GM21360 (cell line): ENCODE data around the gene SH2D1B.

Experiments used
- ATAC-seq: cut with Tn5 transposase; IDR thresholded peaks from one replicate; pipeline ENCODE4 v1.9.1; 2021; ENCODE audit warnings: mild to moderate bottlenecking, moderate library complexity; ENCODE audit not compliant: unreplicated experiment

The SH2D1B gene

GRCh38 chr1:162383516-162383915 lies 28.4 kb downstream of the SH2D1B start:
- ATAC-seq, result no peak

GRCh38 chr1:162383091-162383490 lies 28.8 kb downstream of the SH2D1B start:
- ATAC-seq, result no peak

- no peak for ATAC-seq
Observed at GRCh38 chr1:162381941-162382750, 29.8 kb downstream of the SH2D1B start.

DNA sequence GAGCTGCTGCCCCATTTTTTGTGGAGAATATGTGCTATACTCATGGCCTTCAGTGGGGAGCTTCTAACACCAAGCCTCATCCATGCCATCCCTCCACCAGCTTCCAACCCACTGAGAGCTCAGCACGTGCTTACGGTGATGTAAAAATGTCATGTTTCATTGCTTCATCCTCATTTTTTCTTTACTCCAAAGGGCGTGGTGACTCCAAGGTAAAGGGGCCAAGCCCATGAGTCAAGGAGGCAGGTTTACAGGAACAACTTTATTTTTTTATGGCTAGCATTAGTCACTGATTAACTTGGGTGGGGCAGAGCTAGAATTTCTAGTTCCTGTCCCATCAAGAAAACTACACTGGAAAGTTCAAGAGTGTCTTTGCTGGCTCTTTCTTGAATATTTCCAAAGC lies 30.6 kb downstream of the SH2D1B start, which contains the start of gene C1orf226:
Gene C1orf226, plus strand, starts transcription at position 346 of the 400 bp plus-strand sequence. CDS start 174 bp downstream, outside the sequence.
- ATAC-seq, result no peak

GRCh38 chr1:162380061-162380846 lies 31.7 kb downstream of the SH2D1B start:
- ATAC-seq, result no peak

DNA sequence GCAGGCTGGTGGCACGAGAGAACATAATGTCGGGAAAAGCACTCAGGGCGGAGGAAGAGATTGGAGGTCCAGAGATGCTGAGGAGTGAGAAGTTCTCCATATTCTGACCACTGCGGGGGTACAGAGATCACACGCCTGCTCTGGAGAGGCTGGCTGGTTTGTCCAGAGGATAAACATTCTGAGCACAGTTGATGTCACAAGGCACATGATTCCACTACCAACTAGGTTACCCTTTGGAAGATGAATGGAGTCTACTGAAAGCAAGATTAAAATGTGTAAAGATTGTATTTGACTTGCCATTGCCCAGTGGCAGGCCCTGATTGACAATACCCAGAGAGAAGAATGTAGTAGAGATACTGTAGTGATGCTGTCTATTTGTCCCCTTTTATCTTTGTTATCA lies 35.2 kb downstream of the SH2D1B start, which contains the start of gene SPATA46:
Gene SPATA46, minus strand, starts transcription at position 164 of the 400 bp plus-strand sequence. Its CDS starts 64 bp downstream, at position 100.
- ATAC-seq, result no peak

DNA sequence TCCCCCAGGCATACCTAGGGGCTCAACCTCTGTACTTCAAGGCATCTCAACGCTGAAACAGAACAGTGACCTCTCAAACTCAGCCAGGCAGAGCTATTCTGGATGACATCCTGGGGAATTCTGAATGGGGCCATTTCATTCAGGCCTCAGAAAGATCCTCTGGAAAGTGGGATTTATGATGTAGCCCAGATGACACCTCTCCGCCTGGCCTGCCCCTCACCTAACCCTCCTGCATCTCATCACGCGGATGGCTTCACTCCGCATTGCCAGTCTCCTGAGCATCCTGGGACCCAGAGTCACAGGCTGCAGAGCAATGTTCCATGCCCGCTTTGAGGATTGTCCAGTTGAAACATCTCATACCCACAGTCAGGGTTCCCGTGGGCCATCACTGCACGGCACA lies 36.5 kb downstream of the SH2D1B start:
- ATAC-seq, result no peak

DNA sequence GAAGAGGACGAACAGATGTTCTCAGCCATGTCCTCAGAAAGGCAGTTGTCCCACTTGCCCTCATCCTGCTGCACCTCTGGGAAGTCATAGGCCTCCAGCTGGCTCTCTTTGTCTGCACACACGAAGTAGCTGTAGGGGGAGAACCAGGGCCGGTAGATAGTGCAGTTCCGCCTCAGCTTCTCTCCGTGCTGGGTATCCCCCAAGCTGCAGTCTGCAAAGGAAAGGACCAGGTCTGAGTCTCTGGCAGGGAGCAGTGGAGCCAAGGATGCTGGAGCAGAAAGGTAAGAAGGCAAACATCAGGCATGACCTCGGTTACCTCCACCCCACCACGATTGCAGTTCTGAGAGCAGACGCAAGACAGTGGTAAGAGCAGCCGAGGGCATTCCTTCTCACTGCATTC lies 37.5 kb downstream of the SH2D1B start:
- ATAC-seq, result no peak

DNA sequence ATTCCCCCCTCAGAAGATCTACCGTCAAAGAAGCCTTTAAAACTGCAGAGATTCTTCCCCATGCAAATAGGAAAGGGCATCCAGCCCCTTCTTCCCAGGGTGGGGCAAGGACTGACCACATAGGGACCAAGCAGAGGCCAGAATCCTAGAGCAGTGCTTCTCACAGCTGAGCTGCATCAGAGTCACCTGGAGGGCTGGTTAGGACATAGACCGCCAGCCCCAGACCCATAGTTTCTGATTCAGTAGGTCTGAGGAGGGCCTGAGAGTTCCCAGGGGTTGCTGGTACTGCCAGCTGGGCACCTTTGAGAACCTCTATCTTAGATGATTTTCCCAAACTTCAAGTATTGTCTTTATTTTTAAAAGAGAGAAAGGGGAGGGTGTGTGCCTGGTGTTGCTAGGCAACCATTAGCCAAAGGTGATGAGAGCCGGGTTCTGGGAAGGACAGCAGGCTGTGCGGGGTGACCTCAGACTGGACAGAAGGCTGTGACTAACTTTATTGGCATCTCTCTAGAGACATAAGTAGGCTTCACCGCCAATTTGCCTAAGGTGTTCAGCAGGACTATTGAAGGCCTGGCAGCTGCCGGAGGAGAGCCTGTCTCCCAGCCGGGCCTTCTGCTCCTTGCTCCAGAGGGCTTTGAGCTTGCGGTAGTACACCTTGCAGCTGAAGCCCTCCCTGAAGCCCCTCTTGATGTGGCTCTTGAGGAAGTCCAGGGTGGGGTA lies 38.2 kb downstream of the SH2D1B start:
- ATAC-seq, result no peak

DNA sequence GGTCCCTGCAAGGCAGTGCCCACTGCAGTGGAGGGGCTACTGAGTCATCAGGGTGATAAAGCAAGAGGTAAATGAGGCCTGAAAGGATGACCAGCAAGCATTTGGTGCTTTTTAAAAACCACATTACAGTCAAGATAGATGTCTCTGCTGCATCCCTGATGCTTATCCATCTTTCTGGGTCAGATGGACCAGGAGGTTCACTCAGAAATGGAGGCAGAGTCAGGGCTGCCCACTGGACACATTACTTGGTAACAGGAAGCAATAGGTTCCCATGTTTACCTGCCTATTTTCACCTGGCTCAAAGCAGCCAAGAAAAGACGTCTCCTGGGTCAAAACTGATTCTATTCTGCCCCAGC lies 38.9 kb downstream of the SH2D1B start:
- no peak for ATAC-seq

- ATAC-seq, result no peak
Observed at GRCh38 chr1:162372159-162373071, 39.5 kb downstream of the SH2D1B start.

- ATAC-seq, result no peak
Observed at GRCh38 chr1:162371611-162372010, 40.3 kb downstream of the SH2D1B start.

DNA sequence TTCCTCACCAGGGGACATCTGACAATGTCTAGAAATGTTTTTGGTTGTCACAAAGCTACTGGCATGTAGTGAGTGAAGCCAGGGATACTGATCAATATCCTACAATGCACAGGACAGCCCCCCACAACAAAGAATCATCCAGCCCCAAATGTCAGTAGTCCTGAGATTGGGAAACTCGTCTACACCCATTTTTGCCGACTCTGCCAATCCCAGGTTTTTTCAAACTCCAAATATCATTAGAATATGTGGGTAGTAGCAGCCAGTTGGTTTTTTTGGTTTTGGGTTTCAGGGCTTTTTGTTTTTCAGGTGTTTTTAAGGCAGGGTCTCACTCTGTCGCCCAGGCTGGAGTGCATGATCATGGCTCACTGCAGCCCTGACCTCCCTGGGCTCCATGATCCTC lies 41.2 kb downstream of the SH2D1B start:
- ATAC-seq, result no peak

DNA sequence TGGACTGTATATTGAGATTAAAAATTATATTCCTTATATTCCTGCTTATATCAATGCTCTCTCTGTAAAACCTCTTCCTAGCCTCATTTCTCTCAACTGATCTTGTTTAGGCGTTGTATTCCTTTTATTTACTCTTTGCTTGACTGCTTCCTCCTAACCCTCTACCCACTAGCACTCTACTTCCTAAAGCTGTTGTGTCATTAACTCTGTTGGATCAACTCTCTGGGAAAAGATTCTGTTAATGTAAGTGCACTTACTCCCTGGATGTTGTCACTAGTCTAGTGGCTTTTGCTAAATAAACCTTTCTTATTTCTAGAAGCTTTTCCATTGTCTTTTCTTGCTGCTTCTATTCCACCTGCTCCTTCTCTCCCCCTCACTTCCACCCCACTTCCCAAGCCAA lies 41.8 kb downstream of the SH2D1B start:
- no peak for ATAC-seq

- no peak for ATAC-seq
Observed at GRCh38 chr1:162369571-162369970, 42.4 kb downstream of the SH2D1B start.

DNA sequence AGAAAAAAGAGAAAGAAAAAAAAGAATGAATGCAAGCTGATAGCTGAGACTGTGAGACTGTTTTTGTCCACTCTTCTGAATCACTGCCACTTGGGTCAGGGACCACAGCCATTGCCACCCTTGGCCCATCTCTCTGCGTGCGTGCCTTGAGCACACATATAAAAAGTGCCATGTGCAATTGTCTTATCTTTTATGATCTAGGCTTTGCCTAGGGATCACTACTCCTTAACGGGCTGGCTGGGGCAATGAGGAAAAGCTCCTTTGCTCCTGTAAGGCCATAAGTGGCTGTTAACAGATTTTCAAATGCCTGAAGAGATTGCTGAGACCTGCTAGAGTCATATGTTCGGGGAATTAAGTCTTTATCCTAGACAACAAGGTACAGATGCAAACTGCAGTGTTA lies 43.5 kb downstream of the SH2D1B start:
- ATAC-seq, result no peak

GRCh38 chr1:162367772-162368171 lies 44.2 kb downstream of the SH2D1B start:
- no peak for ATAC-seq

- no peak for ATAC-seq
Observed at GRCh38 chr1:162367073-162367472, 44.9 kb downstream of the SH2D1B start.

DNA sequence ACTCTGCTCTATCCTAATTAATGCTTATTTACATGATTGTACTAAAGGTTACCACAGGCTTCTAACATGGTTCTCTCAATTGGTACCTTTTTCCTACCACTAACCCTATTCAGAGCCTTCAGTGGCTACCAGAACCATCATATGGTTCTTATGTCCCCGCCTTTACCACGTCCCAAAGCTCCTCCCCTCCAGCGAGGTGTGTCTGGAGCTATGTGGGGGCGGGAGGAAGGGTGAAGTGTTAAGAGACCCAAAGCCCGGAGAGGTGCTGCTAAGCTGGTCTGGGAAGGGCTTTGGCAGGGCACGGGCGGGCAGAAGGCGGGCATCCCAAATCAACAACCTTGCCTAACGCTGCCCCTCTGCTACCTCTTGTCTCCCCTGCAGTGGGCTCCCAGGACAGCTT lies 45.3 kb downstream of the SH2D1B start:
- ATAC-seq, result no peak

GRCh38 chr1:162366149-162366548 lies 45.8 kb downstream of the SH2D1B start:
- no peak for ATAC-seq
